ENCODE data around the gene FAM20A.

DNA sequence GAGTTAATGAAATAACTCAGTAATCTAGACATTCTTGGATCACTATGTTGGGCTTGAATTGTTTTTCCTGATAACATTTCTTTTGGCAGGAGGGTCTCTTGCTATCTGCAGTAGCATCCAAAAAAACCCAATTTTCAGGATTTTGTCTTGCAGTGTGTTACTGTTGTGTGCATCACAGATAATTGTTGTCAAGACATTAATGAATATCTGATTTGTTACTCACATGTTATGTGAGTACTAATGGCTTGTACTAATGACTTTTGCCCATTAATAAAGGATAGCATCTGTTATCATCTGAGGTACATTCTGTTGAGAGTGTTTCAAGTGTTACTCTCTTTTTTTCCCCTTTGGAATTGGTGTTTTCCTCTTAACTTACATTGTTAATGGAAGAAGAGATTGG is 78.9 kb downstream of the FAM20A start:
- no peak for TF ChIP-seq GATAD2B (IDR thresholded peaks at IDR 0.05; ENCODE audit: borderline replicate concordance)
- TF ChIP-seq CBX2 (IDR thresholded peaks at IDR 0.05; ENCODE audit: insufficient read depth, low read length, poor library complexity, severe bottlenecking), result no peak
- no peak for TF ChIP-seq GATA2 (CRISPR knock-in tag; IDR thresholded peaks at IDR 0.05)

Data from K562 (cell line).